ENCODE measurements around the gene TNFRSF13B. TPM values are rescaled to one million over a fixed set of nuclear protein-coding genes. Genes with fewer than 3 reads are reported as not detected.

Gene TNFRSF13B
- total RNA-seq, 1 donor from 2014 or later: not detected

DNA sequence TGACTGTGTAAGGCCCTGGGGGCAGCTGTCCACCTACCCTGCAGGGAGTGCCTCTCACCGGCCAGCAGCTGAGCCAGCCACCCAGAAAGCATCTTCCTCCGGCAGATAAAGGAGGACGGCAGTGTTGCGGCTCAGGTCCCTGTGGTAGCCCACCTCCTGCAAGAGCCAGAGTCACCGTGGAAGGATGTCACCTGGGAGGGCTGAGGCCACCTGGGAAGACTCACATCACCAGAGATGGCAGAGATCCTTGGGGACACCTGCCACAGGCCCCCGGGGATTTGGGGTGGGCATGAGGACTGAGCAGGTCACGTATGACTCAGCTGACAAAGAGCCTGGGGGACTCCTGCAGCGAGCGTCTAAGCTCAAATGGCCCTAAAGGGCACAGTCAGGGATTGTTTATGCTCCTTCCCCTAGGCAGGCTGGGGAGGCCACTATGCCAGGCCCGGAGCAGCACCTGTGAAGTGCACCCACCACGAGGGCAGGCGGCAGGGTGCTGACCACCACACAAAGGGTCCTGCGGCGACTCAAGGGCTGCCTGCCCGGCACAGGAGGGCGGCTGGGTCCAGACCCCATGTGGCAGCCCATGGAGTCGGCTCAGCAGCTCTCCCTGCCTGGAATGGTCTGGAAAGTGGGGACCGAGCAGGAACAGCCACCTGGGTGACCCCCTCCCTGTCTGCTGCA, 44.1 kb downstream of the TNFRSF13B start:
- H3K9me3 Mint-ChIP-seq (ENCODE audit: unreplicated experiment): no peaks in the 10 kb centered on the region
- TF ChIP-seq, protein P1, sequence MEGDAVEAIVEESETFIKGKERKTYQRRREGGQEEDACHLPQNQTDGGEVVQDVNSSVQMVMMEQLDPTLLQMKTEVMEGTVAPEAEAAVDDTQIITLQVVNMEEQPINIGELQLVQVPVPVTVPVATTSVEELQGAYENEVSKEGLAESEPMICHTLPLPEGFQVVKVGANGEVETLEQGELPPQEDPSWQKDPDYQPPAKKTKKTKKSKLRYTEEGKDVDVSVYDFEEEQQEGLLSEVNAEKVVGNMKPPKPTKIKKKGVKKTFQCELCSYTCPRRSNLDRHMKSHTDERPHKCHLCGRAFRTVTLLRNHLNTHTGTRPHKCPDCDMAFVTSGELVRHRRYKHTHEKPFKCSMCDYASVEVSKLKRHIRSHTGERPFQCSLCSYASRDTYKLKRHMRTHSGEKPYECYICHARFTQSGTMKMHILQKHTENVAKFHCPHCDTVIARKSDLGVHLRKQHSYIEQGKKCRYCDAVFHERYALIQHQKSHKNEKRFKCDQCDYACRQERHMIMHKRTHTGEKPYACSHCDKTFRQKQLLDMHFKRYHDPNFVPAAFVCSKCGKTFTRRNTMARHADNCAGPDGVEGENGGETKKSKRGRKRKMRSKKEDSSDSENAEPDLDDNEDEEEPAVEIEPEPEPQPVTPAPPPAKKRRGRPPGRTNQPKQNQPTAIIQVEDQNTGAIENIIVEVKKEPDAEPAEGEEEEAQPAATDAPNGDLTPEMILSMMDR (IDR thresholded peaks at IDR 0.05): no peak
- H3K4me1 Mint-ChIP-seq (ENCODE audit: unreplicated experiment): no peaks in the 10 kb centered on the region
- peaks cover 3% of the 10 kb centered on the region for H3K27me3 Mint-ChIP-seq (ENCODE audit: unreplicated experiment)
- peak; percentile 82 for DNase-seq (ENCODE audit: extremely low spot score, unreplicated experiment)
- no peaks in the 10 kb centered on the region for H3K36me3 Mint-ChIP-seq (ENCODE audit: unreplicated experiment)
- no peak overlapping the region for H3K4me3 Mint-ChIP-seq (ENCODE audit: unreplicated experiment)
- no peak overlapping the region for H3K27ac Mint-ChIP-seq (ENCODE audit: unreplicated experiment)

DNA sequence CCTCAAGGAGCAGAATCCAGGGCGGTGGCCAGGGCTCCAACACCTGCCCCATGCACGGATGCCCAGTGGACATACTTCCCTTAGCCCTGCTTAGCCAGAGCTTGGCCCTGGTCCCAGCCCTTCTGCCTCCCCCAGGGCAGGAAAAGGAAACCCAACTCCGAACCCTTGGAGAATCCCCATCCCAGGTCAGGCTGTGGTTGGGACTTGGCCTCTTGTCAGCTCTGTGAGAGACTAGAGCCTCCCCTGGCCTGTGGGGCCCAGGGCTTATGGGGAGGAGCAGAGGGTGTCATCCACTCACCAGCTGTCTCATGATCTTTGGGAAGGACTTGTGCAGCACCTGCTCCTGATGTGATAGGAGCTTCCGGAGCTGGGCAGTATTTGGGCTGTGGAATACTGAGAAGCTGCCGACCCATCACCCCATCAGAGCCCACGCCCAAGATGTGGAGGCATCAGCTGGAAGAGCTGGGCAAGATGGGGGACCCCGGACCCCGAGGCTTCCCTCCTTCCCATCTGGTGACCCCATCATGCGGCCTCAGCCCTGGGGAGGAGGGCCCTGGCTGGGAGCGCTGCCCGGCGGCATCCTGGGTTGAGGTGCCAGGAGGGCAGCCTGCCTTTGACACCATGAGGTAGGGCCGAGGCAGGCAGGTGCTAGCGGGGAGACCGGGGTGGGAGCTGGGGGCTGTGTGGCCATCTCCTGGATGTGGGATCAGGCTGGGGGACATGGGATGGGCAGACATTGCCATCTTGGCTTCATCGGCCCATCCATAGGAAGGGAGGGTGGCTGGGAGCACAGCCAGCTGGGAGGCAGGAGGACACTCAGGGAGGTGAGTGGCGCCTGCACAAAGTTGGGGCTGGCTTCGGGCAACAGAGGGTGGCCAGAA, 45.1 kb downstream of the TNFRSF13B start:
- peak; percentile 84 for DNase-seq (ENCODE audit: extremely low spot score, unreplicated experiment)
- no peaks in the 10 kb centered on the region for H3K4me1 Mint-ChIP-seq (ENCODE audit: unreplicated experiment)
- TF ChIP-seq, protein P1 (IDR thresholded peaks at IDR 0.05): no peak
- H3K27me3 Mint-ChIP-seq (ENCODE audit: unreplicated experiment): peaks cover 6% of the 10 kb centered on the region
- H3K36me3 Mint-ChIP-seq (ENCODE audit: unreplicated experiment): no peaks in the 10 kb centered on the region
- H3K27ac Mint-ChIP-seq (ENCODE audit: unreplicated experiment): no peak overlapping the region
- H3K9me3 Mint-ChIP-seq (ENCODE audit: unreplicated experiment): no peaks in the 10 kb centered on the region
- no peak overlapping the region for H3K4me3 Mint-ChIP-seq (ENCODE audit: unreplicated experiment)

DNA sequence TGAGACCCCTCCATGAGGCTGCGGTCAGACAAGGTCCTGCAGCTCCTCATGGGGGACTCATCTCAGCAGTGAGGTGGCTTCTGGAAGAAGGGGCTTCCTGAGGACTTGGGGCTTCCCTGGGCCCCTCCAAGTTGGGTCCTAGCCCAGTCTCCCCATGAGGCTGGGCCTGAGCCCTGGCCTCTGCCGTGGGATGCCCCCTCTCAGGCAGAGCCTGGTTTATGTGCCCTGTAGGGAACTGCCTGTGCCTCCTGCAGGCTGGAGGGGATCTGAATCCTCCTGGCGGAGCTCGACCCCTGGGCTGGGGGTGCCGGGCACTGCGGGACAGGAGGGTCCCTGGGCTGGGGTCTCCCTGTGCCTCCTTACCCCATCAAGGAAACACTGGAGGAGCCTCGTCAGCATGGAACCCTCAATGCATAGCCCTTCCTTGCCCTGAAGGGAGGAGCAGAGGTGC, 45.8 kb downstream of the TNFRSF13B start:
- TF ChIP-seq, protein P1 (IDR thresholded peaks at IDR 0.05): no peak
- Mint-ChIP-seq H3K27me3 (ENCODE audit: unreplicated experiment) (peaks cover 9% of the 10 kb centered on the region), H3K36me3 (ENCODE audit: unreplicated experiment) (no peaks in the 10 kb centered on the region), H3K4me3 (ENCODE audit: unreplicated experiment) (no peak overlapping the region), H3K27ac (ENCODE audit: unreplicated experiment) (no peak overlapping the region), H3K9me3 (ENCODE audit: unreplicated experiment) (no peaks in the 10 kb centered on the region), H3K4me1 (ENCODE audit: unreplicated experiment) (no peaks in the 10 kb centered on the region)
- no peak for DNase-seq (ENCODE audit: extremely low spot score, unreplicated experiment)

DNA sequence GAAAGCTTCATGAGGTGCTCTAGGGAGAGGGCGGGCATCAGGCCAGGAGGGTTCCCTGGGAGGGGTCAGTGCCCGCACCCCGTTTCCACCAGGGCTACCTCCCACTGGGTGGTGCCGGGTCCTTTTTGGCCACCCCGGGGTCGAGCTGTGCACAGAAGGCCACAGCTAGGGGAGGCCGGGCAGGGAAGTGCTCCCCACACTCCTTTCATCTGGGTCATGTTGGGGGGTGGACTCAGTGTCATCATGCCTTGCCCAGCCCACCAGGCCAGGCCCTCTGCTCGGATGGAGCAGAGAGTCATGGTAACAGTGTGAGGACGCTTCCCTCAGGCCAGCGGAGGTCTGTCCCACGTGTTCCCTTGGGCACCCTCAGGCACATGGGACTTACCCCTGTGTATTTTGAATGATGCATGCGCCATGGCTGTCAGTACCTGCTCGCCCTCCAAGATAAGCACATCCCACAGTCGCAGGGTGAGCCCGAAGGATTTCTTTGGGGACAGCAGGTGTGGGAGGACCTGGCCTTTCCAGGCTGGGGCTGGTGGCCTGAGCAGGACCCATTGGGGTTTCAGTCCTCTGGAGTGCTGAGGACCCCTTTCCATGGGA, 46.4 kb downstream of the TNFRSF13B start:
- TF ChIP-seq, protein P1 (IDR thresholded peaks at IDR 0.05): no peak
- Mint-ChIP-seq H3K27me3 (ENCODE audit: unreplicated experiment) (peaks cover 11% of the 10 kb centered on the region), H3K27ac (ENCODE audit: unreplicated experiment) (no peak overlapping the region), H3K4me3 (ENCODE audit: unreplicated experiment) (no peak overlapping the region), H3K4me1 (ENCODE audit: unreplicated experiment) (no peaks in the 10 kb centered on the region), H3K9me3 (ENCODE audit: unreplicated experiment) (no peaks in the 10 kb centered on the region), H3K36me3 (ENCODE audit: unreplicated experiment) (no peaks in the 10 kb centered on the region)
- DNase-seq (ENCODE audit: extremely low spot score, unreplicated experiment): no peak
